Testis (tissue), 3 donors: ENCODE results near the gene BMP7. TPM values are rescaled to one million over a fixed set of nuclear protein-coding genes. Genes with fewer than 3 reads are reported as not detected.

Source experiments
- DNase-seq: peaks from one replicate; pipeline ENCODE4 v3.0.0-alpha.2; 2019
- H3K27ac ChIP-seq, 2 donors: fragments of 200-600 bp; sonication (generic); one replicate each; pipeline ENCODE4 v1.5.1; 2019
- H3K27me3 ChIP-seq: fragments of 200-600 bp; sonication (generic); one replicate; pipeline ENCODE4 v1.5.1; 2019
- H3K36me3 ChIP-seq: fragments of 200-600 bp; sonication (generic); one replicate; pipeline ENCODE4 v1.5.1; 2017; ENCODE audit warnings: low read depth; ENCODE audit errors: missing control alignments
- H3K4me1 ChIP-seq: fragments of 200-600 bp; sonication (generic); one replicate; pipeline ENCODE4 v1.5.1; 2019
- H3K4me3 ChIP-seq, 2 donors: fragments of 200-600 bp; sonication (generic); one replicate each; pipeline ENCODE4 v1.5.1; 2017 to 2019
- H3K9me3 ChIP-seq: fragments of 200-600 bp; sonication (generic); one replicate; pipeline ENCODE4 v1.5.1; 2017
- POLR2A ChIP-seq: fragments of 450-650 bp; IDR thresholded peaks from one replicate; pipeline ENCODE4 v1.6.1; 2017; ENCODE audit warnings: antibody characterized with exemption, mild to moderate bottlenecking, moderate library complexity
- WGBS, 2 donors: methylation state at CpG; one replicate each; pipeline ENCODE4 v1.1.5; 2018; 5-methylcytosine and 5-hydroxymethylcytosine counted together
- intact Hi-C: fragments of 100-400 bp; cut with DNase I; formaldehyde crosslinking; loops from one replicate; pipeline ENCODE4 v1.15.1; 2023; ENCODE audit warnings: low total_unique reads
- polyA plus RNA-seq: library from polyadenylated mRNA; stranded (reverse); fragments of 350-450 nt; fragmentation: Illumina TruSeq; extraction: RNeasy Lipid Tissue Mini Kit (QIAGEN cat#74804); gene quantifications from one replicate; pipeline ENCODE4 v1.2.3, GENCODE V29; 2014; ENCODE audit warnings: low read depth, low replicate concordance; ENCODE audit not compliant: insufficient read depth
- total RNA-seq, 2 donors: library from RNA; depleted of rRNA; stranded (reverse); fragments of >200 nt; gene quantifications; one replicate each; pipeline ENCODE4 v1.2.3, GENCODE V29; 2016
- TF ChIP-seq, protein P1 (sequence below), 3 experiments: fragments of 450-650 bp in 2 of 3; fragments of 200-600 bp in 1 of 3; sonication (generic) in 1 of 3; IDR thresholded peaks; one replicate each; pipeline ENCODE4 v1.5.1; 2016 to 2019; ENCODE audit warnings: antibody characterized with exemption in 3 of 3, mild to moderate bottlenecking in 2 of 3, moderate library complexity in 1 of 3

The BMP7 gene
- total and polyA plus RNA-seq, 3 donors from 2014 or later = 2.4 to 7.1 (median 3.3) TPM

DNA sequence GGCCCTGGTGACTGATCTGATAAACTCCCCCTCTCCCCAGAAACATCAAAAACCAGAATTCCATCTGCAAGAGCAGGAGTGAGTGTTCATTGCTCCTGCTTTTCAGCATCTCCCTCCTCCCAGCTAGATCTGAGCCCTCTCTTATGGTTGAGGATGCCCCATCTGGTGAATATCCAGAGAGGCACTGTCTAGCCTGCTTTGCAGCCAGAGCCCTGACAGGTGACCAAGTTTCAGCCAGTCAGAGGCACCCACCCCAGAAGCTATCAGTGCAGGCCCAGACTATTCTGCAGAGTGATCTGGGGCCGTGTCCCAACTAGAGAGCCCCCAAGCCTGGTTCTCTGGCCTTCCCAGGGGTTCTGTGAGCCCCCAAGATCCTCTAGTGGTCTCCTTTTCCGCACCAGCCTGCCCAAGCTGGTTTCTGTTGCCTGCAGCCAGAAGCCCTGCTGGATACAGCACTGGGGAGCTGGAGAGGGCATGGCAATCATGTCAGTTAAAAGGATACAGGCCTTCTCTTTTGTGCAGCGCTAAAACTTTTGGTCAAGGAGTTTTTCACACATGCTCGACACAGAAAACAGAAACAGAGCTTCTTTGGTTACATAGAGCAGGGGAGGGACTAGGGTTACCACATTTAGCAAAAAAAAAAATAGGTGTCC is 6.6 kb upstream of the BMP7 start:
- 65 to 72% methylated on average over 2 to 4 of the region's 4 CpGs for WGBS, 2 donors
- H3K9me3 ChIP-seq = no peaks in the 10 kb centered on the region
- H3K27me3 ChIP-seq = no peaks in the 10 kb centered on the region
- intact Hi-C loops = no loop called here
- no peaks in the 10 kb centered on the region for H3K36me3 ChIP-seq
- no peaks in the 10 kb centered on the region for H3K4me1 ChIP-seq
- TF ChIP-seq, protein P1, sequence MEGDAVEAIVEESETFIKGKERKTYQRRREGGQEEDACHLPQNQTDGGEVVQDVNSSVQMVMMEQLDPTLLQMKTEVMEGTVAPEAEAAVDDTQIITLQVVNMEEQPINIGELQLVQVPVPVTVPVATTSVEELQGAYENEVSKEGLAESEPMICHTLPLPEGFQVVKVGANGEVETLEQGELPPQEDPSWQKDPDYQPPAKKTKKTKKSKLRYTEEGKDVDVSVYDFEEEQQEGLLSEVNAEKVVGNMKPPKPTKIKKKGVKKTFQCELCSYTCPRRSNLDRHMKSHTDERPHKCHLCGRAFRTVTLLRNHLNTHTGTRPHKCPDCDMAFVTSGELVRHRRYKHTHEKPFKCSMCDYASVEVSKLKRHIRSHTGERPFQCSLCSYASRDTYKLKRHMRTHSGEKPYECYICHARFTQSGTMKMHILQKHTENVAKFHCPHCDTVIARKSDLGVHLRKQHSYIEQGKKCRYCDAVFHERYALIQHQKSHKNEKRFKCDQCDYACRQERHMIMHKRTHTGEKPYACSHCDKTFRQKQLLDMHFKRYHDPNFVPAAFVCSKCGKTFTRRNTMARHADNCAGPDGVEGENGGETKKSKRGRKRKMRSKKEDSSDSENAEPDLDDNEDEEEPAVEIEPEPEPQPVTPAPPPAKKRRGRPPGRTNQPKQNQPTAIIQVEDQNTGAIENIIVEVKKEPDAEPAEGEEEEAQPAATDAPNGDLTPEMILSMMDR (IDR thresholded peaks at IDR 0.05) = no peak
- no peak for TF ChIP-seq POLR2A
- H3K27ac ChIP-seq = no peak overlapping the region
- H3K4me3 ChIP-seq = no peak overlapping the region
- DNase-seq = no peak

DNA sequence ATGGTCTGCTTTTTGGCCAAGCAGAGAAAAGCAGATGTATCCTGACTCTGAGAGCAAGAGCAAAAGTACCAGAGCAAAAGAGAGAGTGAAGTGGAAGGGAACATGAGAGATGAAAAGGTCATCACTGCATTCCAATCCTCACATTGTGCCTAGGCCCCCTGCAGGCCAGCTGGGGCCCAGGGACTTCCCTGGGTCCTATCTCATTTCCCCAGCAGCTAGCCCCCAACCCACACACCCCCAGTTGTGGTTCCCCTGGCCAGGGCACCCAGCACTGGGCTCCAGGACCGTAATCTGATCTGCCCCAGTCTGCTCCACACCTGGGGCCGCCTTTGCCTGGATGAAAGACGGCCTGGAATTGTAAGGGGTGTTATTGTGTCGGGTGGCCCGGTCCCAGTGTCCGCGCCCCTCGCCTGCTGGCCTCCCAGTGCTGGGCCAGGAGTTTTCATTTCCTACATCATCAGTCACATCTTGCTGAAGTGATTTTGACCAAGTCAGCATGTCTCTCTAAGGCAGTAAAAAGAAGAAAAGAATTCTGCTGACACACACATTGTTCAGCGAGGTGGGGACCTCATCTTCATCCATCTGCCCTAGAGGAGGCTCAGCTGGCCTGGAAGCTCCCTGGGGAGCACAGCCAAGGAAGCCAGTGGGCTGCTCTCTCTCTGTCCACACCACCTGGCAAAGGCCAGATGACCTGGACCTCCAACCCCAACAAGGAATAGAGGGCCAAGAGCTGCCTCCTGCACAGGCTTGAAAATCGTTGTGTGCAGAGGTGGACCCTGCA is 4.0 kb upstream of the BMP7 start:
- Histone ChIP-seq H3K4me1 (no peaks in the 10 kb centered on the region), H3K27me3 (no peaks in the 10 kb centered on the region), H3K27ac (no peak overlapping the region), H3K36me3 (no peaks in the 10 kb centered on the region), H3K9me3 (no peaks in the 10 kb centered on the region), H3K4me3 (no peak overlapping the region)
- TF ChIP-seq POLR2A = no peak
- TF ChIP-seq, protein P1 (IDR thresholded peaks at IDR 0.05) = no peak
- intact Hi-C loops = no loop called here
- no peak for DNase-seq
- WGBS, 2 donors = 70 to 79% methylated on average over 2 to 10 of the region's 10 CpGs

DNA sequence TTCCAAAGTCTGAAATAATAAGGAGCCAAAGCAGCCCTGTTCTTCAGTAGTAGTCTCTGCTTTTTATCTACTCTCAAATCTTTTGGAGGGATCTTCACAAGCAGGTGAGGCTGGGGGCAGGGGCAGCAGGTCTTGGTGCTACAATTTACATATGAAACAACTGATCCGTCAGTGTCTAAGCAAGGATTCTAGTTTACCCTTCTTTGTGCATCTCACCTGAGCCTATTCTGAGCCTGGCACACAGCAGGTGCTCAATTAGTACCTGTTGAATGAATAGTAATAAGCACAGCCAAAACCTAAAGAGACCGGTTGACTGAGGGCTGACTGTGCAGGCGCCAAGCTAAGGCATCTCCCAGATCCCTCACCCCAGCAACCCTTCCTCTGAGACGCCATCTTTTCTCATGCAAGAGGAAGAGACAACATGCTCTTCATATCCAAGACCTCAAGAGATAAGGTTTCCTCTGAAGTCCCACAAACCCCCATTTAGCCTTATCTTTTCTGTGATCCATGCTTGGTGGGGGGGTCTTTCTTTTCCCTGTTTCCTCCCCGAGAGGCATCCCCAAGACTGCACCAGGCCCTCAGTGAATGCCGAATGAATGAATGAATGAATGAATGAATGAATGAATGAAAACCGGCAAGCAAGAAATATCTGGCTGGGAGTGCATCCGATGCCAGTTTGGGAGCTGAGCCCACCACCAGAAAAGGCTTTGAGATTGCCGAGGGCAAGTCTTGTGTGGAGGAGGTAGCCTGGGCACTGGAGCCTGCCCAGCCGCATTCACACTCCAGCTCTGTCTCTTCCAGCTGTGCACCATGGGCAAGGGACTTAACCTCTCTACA is 2.9 kb upstream of the BMP7 start:
- H3K27me3 ChIP-seq = no peaks in the 10 kb centered on the region
- intact Hi-C loops = no loop called here
- WGBS, 2 donors = 67 to 68% methylated on average over 10 of the region's 10 CpGs
- TF ChIP-seq, protein P1 (IDR thresholded peaks at IDR 0.05) = no peak
- no peak for DNase-seq
- no peaks in the 10 kb centered on the region for H3K4me1 ChIP-seq
- H3K36me3 ChIP-seq = no peaks in the 10 kb centered on the region
- H3K4me3 ChIP-seq = no peak overlapping the region
- no peak overlapping the region for H3K27ac ChIP-seq
- H3K9me3 ChIP-seq = no peaks in the 10 kb centered on the region

DNA sequence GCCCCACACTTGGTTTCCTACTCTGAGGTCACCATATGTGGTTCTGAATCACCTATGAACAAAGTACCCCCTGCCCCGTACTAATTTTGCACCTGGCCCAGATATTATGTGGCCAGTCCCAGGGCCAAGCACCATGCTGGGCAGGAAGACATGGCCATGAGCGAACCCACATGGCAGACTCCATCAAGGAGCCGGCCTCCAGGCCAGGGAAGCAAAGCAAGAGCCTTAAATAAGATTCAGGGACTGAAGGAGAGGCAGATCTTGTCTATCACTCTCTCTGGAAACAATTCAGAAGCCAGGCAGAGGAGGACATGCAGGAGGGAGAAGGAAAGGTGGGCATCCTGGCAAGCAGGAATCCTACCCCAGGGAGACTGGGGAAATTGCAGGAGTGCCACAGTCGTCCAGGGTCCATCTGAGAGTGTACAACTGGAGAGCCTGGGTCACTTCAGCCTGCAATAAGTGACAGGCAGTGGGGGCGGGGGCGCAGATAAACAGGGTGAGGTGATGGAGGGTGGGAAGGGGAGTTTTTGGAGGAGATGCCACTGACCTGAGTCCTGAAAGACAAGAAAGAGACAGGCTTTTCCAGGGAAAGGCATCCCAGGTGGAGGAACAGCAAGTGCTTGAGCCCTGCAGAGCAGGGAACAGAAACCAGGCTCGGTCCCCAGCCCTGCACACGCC is 2.1 kb upstream of the BMP7 start:
- no peaks in the 10 kb centered on the region for H3K27me3 ChIP-seq
- TF ChIP-seq, protein P1 (IDR thresholded peaks at IDR 0.05) = no peak
- TF ChIP-seq POLR2A = no peak
- 74 to 78% methylated on average over 8 of the region's 8 CpGs for WGBS, 2 donors
- H3K9me3 ChIP-seq = no peaks in the 10 kb centered on the region
- no peak overlapping the region for H3K27ac ChIP-seq
- no peaks in the 10 kb centered on the region for H3K4me1 ChIP-seq
- intact Hi-C loops = no loop called here
- H3K4me3 ChIP-seq = no peak overlapping the region
- DNase-seq = no peak
- H3K36me3 ChIP-seq = no peaks in the 10 kb centered on the region
